Stimulated activated CD4-positive, alpha-beta T cell treated with anti-CD3 and anti-CD28 coated beads, Interleukin-1b, Interleukin-23, amount 100 ng/mL, for 1 hour (primary cell): ENCODE measurements around the gene STX1A.
"Not testable (repeated sequence)": the region's sequence is repeated elsewhere in the genome, so short reads cannot be mapped to it uniquely, and the experiment has no call there.

Experiments
- DNase-seq, 2 donors: peaks; one replicate each; pipeline ENCODE4 v3.0.0-alpha.2; 2020; ENCODE audit warnings: low read depth in 2 of 2

STX1A gene

GRCh38 chr7:73735528-73735905, 16.0 kb upstream of the STX1A start:
- no peak for DNase-seq

- DNase-seq, result peak; percentile 61 to 64
These were observed 15.4 kb upstream of the STX1A start for GRCh38 chr7:73734619-73735527.

DNA sequence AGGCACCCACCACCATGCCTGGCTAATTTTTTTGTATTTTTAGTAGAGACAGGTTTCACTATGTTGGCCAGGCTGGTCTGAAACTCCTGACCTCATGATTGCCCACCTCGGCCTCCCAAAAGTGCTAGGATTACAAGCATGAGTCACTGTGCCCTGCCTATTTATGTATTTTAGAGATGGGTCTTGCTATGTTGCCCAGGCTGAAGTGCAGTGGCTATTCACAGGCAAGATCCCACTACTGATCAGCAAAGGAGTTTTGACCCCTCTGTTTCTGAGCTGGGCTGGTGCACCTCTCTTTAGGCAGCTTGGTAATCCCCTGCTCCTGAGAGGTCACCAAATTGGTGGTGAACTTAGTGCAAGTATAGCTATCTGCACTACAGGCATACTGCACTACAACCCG, 12.9 kb upstream of the STX1A start:
- no peak for DNase-seq

- DNase-seq, result no peak
These were observed 11.0 kb upstream of the STX1A start for GRCh38 chr7:73730485-73730884.

DNA sequence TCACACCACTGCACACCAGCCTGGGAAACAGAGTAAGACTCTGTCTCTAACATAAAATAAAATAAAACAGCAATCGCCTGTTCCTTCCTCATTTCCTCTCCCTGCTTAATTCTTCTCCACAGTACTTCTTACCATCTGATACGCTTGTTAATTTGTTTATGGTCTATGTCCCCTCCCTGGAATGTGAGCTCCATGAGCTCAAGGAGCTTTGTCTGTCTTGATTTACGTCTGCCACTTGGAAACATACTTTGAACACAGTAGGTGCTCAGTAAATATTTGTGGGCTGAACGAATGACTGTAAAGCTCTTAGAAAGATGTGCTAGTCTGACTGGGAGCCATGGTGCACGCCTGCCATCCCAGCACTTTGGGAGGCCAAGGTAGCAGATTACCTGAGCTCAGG, 9.1 kb upstream of the STX1A start:
- no peak for DNase-seq

DNA sequence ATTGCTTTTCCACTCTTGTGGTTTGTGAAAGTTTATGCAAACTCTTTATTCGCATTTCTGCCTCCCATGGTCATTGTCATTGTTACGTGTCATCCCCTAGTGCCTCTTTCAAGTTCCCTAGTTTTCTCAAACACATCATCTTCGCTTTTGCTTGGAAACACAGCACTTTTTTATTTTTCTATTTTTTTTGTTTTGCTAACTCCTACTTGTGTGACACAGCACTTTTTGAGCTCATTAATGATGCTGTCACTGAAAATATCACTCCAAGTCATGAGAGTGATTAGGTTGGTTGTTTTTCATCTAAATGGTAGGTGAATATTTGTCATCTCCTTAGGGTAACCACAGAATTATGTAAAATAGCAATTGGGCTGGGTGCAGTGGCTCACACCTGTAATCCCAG, 8.5 kb upstream of the STX1A start:
- DNase-seq, result no peak

GRCh38 chr7:73726083-73726466, 6.6 kb upstream of the STX1A start:
- no peak for DNase-seq

DNA sequence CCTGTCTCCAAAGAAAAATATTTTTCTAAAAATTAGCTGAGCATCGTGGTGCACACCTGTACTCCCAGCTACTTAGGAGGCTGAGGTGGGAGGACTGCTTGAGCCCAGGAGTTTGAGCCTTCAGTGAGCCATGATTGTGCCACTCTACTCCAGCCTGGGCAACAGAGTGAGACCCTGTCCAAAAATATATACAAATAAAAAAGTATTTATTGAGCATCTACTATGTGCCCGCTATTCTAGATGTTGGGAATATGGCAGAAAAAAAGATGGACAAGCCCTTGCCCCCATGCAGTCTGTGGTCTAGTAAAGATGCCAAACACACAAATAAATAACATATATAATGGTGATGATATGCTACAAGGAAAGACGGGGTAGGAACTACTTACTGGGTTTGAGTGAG, 4.3 kb upstream of the STX1A start:
- DNase-seq, result no peak

DNA sequence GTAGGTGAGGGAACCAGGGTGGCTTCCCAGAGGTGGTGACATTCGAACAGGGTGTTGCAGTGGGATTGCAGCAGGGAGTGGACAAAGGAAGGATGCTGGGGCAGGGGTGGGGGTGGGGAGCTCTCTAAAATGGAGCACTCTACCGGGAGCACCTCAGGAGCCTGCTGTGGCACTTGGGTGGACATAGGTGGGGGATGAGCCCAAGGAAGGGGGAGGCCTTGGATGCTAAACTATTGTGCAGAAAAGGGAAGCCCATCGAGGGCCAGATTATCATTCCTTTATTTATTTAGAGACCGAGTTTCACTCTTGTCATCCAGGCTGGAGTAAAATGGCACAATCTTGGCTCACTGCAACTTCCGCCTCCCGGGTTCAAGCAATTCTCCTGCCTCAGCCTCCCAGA, 3.3 kb upstream of the STX1A start:
- DNase-seq, result no peak

DNA sequence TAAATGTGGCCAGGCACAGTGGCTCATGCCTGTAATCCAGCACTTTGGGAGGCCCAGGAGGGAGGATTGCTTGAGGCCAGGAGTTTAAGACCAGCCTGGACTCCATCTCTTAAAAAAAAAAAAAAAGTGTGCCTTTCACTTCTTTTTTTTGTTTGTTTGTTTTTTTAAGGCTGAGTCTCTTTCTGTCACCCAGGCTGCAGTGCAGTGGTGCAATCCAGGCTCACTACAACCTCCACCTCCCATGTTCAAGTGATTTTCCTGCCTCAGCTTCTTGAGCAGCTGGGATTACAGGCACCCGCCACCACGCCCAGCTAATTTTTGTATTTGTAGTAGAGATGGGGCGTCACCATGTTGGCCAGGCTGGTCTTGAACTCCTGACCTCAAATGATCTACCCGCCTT, 2.7 kb upstream of the STX1A start:
- not testable (repeated sequence) for DNase-seq

DNA sequence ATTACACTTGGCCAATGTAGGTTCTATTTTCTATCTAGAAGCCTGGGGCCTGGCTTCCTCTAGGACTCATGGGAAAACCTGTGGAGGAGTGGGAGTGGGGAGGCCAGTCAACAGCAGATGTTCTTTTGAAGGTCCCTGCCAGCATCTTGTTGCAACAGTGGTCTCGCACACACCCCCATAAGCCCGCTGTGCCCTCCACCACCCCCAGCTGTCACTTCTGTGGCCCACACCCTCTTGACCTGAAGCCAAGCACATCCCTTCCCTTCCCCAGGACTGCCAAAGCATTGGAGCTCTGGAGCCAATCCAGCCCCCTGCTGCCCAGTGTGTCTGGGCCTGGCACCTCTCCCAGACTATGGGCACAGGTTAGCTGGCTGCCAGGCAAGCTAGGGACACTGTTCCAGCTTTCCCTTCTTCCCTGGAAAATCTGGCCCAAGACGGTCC, 1.9 kb upstream of the STX1A start:
- no peak for DNase-seq

- not testable (repeated sequence) for DNase-seq
These were observed 974 bp upstream of the STX1A start for GRCh38 chr7:73720443-73720842.

DNA sequence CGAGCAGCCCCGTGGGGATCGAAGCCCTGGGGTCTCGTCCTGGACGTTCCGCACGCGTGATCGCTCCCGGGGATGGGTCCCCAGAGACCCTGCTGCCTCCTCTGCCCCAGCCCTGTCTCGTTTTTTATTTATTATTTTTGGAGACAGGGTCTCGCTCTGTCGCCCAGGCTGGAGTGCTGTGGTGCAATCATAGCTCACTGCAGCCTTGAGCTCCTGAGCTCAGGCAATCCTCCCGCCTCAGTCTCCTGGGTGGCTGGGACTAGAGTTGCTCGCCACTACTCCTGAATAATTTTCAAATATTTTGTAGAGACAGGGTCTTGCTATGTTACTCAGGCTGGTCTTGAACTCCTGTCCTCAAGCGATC, 319 bp upstream of the STX1A start:
- no peak for DNase-seq

DNA sequence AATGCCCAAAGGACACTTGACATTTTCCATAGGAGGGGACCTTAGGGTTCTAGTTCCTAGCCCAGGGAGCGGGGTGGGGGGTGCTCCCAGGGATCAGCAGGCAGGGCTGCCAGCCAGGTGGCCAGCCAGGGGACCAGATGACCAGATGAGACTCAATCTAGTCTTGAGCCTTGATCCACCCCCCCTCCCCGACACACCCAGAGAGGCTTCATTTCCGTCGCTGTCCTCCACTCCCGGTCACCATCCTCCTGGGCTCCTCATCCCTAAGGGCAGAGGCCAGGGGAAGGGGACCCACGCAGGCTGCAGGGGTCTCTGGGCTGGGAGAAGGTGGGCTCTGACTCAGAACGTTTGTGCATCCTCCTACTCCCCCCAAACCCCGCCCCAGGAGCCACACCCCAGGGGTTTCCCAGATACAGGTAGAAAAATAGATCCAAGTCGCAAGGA, 1.0 kb downstream of the STX1A start:
- no peak for DNase-seq

DNA sequence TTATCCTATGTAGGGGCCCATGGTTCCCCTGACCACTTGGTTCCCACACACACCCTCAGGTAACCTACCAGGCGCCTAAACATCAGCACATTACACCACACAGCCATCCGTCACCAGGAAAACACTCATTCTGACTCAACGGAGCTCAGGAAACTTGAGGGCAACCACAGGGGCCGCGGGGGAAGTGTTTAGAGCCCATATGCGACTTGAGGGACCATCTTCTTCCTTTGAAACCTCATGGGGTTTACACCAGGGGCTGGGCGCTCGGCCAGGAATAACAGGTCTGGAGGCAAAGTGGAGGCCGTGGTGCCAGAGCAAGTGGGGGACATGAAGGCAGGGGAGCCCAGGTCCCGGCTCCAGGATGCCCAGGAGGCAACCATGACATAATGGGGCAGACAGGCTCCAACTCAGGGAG, 1.5 kb downstream of the STX1A start:
- DNase-seq, result peak in 1 of 2 donors; percentile 47

DNA sequence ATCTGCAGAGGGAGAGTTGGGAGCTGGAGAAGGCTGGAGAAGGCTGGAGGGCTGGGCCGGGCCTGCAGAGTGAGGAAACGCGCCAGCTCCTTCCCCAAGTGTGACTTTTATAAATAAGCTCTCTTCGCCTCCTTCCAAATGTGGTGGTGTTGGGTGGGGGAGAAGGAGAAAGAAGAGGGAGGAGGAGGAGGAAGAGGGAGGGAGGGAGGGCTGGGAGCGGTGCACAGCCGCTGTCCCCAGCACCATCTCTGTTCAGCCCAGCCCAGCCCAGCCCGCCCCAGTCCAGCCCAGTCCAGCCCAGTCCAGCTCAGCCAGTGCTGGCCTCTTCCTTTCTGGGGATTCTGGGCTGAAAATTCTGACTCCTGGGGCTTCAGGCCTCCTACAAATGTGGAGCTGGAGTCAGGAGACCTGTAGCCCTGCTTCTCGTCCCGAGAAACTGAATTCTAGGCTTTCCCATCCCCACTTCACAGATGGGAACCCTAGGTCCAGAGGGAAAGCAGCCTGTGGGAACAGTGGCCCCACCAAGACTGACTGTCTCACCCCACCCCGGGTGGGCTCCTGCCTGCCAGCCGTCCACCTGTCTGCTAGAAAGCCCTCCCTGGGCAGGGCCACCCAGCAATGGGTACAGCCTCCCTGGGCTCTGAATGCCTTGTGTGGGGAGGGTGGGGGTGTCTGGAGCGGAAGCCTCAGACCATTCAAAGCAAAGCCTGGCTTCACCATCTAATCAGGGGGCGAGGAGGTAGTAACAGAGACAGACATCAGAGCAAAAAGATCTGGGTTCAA, 2.3 kb downstream of the STX1A start:
- DNase-seq, result no peak

DNA sequence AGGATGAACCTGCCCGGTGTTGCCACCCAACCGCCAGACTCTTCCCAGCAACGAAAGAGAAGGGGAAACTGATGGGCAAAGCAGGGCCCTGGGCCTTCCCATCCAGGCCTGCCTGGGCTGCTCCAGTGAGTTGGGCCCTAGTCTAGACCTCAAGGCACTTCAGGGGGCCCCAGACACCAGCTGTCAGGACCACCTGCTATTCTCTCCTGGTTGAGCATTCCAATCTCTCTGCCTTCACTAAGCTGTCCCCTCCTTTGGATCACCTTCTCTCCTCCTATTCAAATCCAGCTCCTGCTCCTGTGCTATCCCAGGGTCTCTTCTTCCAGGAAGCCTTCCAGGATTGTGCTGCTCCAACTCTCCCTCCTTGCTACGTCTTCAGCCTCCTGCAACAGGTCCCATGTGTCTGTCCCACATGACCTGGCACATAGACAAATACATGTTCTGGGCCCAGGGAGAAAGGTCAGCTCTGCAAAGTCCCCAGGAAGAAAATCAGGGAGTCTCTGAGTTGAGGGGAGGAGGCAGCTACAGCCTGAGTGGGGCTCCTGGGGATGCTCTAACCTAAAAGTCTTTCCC, 3.1 kb downstream of the STX1A start:
- DNase-seq, result no peak

DNA sequence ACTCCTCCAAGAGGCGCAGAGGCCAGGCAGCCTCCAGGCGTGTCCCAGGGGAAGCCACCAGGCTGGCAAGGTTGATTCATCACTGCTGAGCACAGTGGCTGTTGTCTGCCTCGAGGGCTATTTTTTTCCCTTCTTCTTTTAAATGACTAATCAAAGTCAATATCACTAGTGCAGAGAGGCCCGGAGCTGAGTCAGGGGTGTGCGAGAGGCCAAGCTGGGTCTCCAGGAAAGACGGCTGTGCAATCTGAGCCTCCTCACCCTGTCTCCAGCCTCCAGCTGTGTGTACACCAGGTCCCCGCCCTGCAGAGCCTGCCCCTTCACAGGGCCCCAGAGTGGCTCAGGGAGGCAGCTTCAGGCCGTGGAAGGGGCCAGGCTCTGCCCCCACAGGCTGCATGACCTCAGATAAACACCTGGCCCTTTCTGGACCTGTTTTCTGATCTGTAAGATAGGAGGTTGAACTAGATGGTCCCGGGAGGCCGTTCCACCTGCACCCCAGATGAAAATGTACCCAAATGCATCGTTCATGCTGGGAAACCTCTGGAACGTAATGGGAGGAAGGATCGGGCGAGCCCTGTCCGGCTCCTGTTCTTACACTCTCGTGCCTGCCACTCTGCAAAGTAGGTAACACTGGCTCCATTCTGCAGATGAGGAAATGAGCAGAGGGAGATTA, 3.7 kb downstream of the STX1A start:
- DNase-seq, result no peak

GRCh38 chr7:73713319-73713718, 6.2 kb downstream of the STX1A start:
- not testable (repeated sequence) for DNase-seq

DNA sequence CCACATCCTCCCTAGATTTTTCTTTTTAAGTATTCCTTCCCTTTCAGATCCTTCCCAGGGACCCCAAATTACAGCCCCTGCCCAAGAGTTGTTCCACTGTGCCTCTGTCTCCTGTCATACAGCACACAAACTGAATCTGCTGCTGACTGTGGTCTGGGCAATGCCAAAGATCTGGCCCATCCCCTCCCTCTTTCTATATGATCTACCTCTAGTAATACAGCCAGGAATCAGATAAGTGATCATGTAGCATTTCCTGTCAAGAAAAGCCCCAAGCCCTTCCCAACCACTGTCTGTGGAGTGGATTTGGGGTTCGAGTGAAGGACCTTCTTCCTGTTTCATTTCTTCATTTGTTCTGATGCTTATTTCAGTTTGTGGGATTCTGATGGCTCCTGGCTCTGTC, 6.7 kb downstream of the STX1A start:
- no peak for DNase-seq

DNA sequence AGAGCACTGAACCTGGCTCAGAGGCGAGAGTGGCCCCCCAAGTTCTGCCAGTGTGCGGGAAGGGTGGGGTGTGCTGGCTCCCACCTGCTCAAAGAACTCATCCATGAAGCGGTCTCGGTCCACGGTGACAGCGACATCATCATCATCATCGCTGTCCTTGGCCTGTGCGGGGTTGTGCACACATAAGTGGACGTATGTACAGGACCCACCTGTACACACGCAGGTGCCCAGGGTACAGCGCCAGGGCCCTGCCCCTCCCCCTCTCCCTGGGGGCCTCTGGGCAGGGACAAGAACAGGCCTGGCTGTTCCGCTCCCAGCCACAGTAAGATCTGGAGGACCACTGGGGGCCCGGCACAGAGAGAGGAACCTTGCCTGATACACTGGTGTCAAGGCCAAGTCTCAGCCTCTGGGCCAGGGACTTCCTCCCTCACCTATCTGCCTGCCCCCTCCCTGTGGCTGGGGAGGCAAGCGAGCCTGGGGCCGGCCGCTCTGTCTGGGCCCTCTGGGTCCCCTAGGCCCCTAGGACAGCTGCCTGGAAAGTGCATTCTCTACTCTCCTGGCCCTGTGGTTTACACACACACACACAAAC, 10.4 kb downstream of the STX1A start:
- DNase-seq, result no peak
